Measurements from ENCODE around the gene PCDHGC4. TPM values are rescaled to one million over a fixed set of nuclear protein-coding genes. Genes with fewer than 3 reads are reported as not detected.

The PCDHGC4 gene
- total RNA-seq, 2 donors from 2014 or later = 3.8 to 4.1 TPM

- no peaks in the 10 kb centered on the region for H3K9me3 ChIP-seq
- intact Hi-C loops (cut with DNase I) = no loop called here
- no peaks in the 10 kb centered on the region for H3K36me3 ChIP-seq
- DNase-seq (ENCODE audit: low spot score) = no peak
- H3K4me1 ChIP-seq (replicated peaks) = peaks cover 4% of the 10 kb centered on the region
- H3K27me3 ChIP-seq (replicated peaks; ENCODE audit: insufficient read depth) = no peaks in the 10 kb centered on the region
- 78% methylated on average over 3 of the region's 3 CpGs for WGBS
- TF ChIP-seq POLR2AphosphoS5 (IDR thresholded peaks at IDR 0.05) = no peak
- TF ChIP-seq POLR2A (IDR thresholded peaks at IDR 0.05) = no peak
- no peak for TF ChIP-seq CTCF (IDR thresholded peaks at IDR 0.05)
- no peak overlapping the region for H3K4me3 ChIP-seq
- peak overlapping the region; percentile 84 to 87 for H3K27ac ChIP-seq
Observed at GRCh38 chr5:141515141-141515540, 30.3 kb downstream of the PCDHGC4 start.

- intact Hi-C loops (cut with DNase I) = no loop called here
- no peaks in the 10 kb centered on the region for H3K9me3 ChIP-seq
- 86% methylated on average over 4 of the region's 4 CpGs for WGBS
- DNase-seq (ENCODE audit: low spot score) = no peak
- peak overlapping the region in 1 of 2 donors; percentile 87 for H3K27ac ChIP-seq
- no peaks in the 10 kb centered on the region for H3K36me3 ChIP-seq
- no peak overlapping the region for H3K4me3 ChIP-seq
- no peaks in the 10 kb centered on the region for H3K27me3 ChIP-seq (replicated peaks; ENCODE audit: insufficient read depth)
- TF ChIP-seq POLR2A (IDR thresholded peaks at IDR 0.05) = no peak
- TF ChIP-seq POLR2AphosphoS5 (IDR thresholded peaks at IDR 0.05) = no peak
- no peak for TF ChIP-seq CTCF (IDR thresholded peaks at IDR 0.05)
- H3K4me1 ChIP-seq (replicated peaks) = peaks cover 4% of the 10 kb centered on the region
Observed at GRCh38 chr5:141515946-141516671, 31.3 kb downstream of the PCDHGC4 start.

GRCh38 chr5:141516672-141517025, 31.8 kb downstream of the PCDHGC4 start:
- Histone ChIP-seq H3K36me3 (no peaks in the 10 kb centered on the region), H3K27me3 (replicated peaks; ENCODE audit: insufficient read depth) (no peaks in the 10 kb centered on the region), H3K4me1 (replicated peaks) (peaks cover 4% of the 10 kb centered on the region), H3K4me3 (no peak overlapping the region), H3K9me3 (no peaks in the 10 kb centered on the region), H3K27ac (no peak overlapping the region)
- intact Hi-C loops (cut with DNase I) = no loop called here
- no peak for DNase-seq (ENCODE audit: low spot score)
- TF ChIP-seq CTCF (IDR thresholded peaks at IDR 0.05) (no peak), POLR2AphosphoS5 (IDR thresholded peaks at IDR 0.05) (no peak), POLR2A (IDR thresholded peaks at IDR 0.05) (no peak)
- WGBS = 83% methylated on average over 8 of the region's 8 CpGs

- no peak for DNase-seq (ENCODE audit: low spot score)
- no peaks in the 10 kb centered on the region for H3K36me3 ChIP-seq
- WGBS = 80% methylated on average over 8 of the region's 8 CpGs
- peaks cover 4% of the 10 kb centered on the region for H3K4me1 ChIP-seq (replicated peaks)
- H3K27me3 ChIP-seq (replicated peaks; ENCODE audit: insufficient read depth) = no peaks in the 10 kb centered on the region
- no peak overlapping the region for H3K4me3 ChIP-seq
- no peak for TF ChIP-seq POLR2A (IDR thresholded peaks at IDR 0.05)
- TF ChIP-seq POLR2AphosphoS5 (IDR thresholded peaks at IDR 0.05) = no peak
- TF ChIP-seq CTCF (IDR thresholded peaks at IDR 0.05) = no peak
- no peak overlapping the region for H3K27ac ChIP-seq
- intact Hi-C loops (cut with DNase I) = no loop called here
- no peaks in the 10 kb centered on the region for H3K9me3 ChIP-seq
Observed at GRCh38 chr5:141517312-141517711, 32.5 kb downstream of the PCDHGC4 start.
